ENCODE measurements around the gene THADA. TPM values are rescaled to one million over a fixed set of nuclear protein-coding genes. Genes with fewer than 3 reads are reported as not detected.

The THADA gene, protein sequence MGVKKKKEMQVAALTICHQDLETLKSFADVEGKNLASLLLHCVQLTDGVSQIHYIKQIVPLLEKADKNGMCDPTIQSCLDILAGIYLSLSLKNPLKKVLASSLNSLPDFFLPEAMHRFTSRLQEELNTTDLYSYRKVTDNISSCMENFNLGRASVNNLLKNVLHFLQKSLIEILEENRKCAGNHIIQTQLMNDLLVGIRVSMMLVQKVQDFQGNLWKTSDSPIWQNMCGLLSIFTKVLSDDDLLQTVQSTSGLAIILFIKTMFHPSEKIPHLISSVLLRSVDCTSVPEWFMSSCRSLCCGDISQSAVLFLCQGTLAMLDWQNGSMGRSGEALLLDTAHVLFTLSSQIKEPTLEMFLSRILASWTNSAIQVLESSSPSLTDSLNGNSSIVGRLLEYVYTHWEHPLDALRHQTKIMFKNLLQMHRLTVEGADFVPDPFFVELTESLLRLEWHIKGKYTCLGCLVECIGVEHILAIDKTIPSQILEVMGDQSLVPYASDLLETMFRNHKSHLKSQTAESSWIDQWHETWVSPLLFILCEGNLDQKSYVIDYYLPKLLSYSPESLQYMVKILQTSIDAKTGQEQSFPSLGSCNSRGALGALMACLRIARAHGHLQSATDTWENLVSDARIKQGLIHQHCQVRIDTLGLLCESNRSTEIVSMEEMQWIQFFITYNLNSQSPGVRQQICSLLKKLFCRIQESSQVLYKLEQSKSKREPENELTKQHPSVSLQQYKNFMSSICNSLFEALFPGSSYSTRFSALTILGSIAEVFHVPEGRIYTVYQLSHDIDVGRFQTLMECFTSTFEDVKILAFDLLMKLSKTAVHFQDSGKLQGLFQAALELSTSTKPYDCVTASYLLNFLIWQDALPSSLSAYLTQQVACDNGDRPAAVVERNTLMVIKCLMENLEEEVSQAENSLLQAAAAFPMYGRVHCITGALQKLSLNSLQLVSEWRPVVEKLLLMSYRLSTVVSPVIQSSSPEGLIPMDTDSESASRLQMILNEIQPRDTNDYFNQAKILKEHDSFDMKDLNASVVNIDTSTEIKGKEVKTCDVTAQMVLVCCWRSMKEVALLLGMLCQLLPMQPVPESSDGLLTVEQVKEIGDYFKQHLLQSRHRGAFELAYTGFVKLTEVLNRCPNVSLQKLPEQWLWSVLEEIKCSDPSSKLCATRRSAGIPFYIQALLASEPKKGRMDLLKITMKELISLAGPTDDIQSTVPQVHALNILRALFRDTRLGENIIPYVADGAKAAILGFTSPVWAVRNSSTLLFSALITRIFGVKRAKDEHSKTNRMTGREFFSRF (N-terminal part only)
- total RNA-seq, result 32.4 and 36.2 TPM in 2 replicates
- 9.2 and 15.4 TPM in 2 replicates for polyA plus RNA-seq
- polyA plus RNA-seq (2012), result 9.8 and 11.7 TPM in 2 replicates
- 84.3 and 118 TPM in 2 replicates for polyA minus RNA-seq (ENCODE audit: low replicate concordance)

DNA sequence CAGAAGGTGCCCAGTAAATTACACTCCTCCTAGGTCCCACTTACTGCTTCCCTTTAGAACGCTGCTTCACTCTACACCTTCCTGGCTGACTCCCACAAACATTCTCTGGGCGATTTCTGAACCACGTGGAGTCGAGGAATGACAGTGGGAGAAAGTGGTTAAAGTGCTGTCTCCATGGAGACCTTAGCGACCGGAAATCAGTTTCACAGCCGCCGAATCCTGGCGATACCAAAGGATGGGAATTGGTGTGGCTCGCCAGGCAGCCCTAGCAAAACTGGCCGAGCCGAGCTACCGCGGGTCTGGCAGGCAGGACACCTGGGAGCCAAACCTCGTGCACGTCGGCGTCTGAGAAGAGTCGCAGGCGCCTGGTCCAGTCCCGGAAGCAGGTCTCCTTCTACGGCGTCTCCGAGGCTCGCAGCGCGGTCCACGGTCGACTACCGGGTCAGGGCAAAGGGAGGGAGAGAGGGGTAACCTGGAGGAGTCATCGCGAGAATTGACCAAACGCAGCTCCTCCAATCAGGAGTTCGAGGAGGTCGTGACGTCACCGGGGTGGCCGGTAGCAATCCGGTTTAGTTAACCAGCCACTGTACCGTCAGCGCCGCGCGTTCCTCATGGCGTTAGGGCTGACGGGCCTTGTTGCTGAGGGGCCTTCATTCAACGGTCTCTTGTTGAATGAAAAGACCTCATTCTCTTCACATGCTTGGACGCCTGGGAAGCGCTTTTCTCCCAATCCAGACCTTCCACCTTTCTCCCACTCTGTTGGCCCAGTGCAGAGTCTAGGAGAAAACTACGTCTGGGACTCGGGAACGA is at the start of gene THADA:
THADA (minus strand) TSS at position 436 of the 810 bp plus-strand sequence. CDS start 3,646 bp downstream, outside the sequence.
- no peaks in the 10 kb centered on the region for H3K36me3 ChIP-seq (ENCODE audit: control insufficient read depth, insufficient read depth, low read length)
- H2AFZ ChIP-seq (ENCODE audit: low read length), result peak within 1 kb of the TSS; percentile 95
- H3K4me1 ChIP-seq (ENCODE audit: control insufficient read depth, extremely low read depth, insufficient read depth, low read length), result peaks cover 2% of the 10 kb centered on the region
- peak within 1 kb of the TSS; percentile 88 for H3K9ac ChIP-seq (ENCODE audit: insufficient read depth, low read length)
- peak within 1 kb of the TSS; percentile 94 for H3K27ac ChIP-seq (ENCODE audit: insufficient read depth, low read length)
- DNase-seq (ENCODE audit: low read depth in 2 of 2), result peak; percentile 99 to 100
- H3K27me3 ChIP-seq (ENCODE audit: control insufficient read depth, insufficient read depth, low read length), result no peaks in the 10 kb centered on the region
- no peaks in the 10 kb centered on the region for H3K9me3 ChIP-seq (ENCODE audit: control insufficient read depth, insufficient read depth, low read depth, low read length)
- H4K20me1 ChIP-seq (ENCODE audit: control insufficient read depth, extremely low read depth, insufficient read depth, low read length), result no peaks in the 10 kb centered on the region
- H3K4me3 ChIP-seq (replicated peaks in 1 of 4; ENCODE audit: control extremely low read depth in 1 of 4, insufficient read depth in 1 of 4, low read depth in 3 of 4, low read length in 4 of 4), result peak within 1 kb of the TSS; percentile 54 to 98 (median 87)
- peak within 1 kb of the TSS; percentile 94 for H3K4me2 ChIP-seq (ENCODE audit: extremely low read depth, insufficient read depth, low read length)
- H3K79me2 ChIP-seq (ENCODE audit: control insufficient read depth, insufficient read depth, low read length), result peaks cover 11% of the 10 kb centered on the region
- TF ChIP-seq, protein P1, sequence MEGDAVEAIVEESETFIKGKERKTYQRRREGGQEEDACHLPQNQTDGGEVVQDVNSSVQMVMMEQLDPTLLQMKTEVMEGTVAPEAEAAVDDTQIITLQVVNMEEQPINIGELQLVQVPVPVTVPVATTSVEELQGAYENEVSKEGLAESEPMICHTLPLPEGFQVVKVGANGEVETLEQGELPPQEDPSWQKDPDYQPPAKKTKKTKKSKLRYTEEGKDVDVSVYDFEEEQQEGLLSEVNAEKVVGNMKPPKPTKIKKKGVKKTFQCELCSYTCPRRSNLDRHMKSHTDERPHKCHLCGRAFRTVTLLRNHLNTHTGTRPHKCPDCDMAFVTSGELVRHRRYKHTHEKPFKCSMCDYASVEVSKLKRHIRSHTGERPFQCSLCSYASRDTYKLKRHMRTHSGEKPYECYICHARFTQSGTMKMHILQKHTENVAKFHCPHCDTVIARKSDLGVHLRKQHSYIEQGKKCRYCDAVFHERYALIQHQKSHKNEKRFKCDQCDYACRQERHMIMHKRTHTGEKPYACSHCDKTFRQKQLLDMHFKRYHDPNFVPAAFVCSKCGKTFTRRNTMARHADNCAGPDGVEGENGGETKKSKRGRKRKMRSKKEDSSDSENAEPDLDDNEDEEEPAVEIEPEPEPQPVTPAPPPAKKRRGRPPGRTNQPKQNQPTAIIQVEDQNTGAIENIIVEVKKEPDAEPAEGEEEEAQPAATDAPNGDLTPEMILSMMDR (conservative IDR thresholded peaks at IDR 0.05 in 1 of 2, IDR thresholded peaks at IDR 0.05 in 1 of 2; ENCODE audit: low read depth in 1 of 2, low read length in 2 of 2), result no peak
- TF ChIP-seq EZH2 (IDR thresholded peaks at IDR 0.05; ENCODE audit: low read length, missing control alignments), result no peak

DNA sequence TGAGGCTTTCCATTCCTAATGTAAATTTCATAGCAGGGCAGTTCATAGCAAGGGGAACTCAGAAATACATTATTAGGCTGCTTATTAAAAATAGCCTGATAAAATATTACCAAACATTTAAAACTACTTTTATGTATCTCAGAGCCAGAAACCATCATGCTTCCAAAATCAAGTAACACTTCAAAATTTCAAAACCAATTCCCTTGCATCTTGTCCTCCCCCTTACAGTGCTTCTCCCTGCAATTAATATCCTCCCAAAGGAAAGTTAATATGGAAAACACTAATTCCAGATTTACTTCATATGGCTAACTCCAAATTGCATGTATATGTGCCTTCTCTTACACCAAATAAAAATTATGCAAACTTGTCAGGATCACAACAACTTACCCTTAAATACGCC is 47.8 kb upstream of the THADA start:
- Histone ChIP-seq H3K9ac (ENCODE audit: insufficient read depth, low read length) (no peak overlapping the region), H3K4me1 (ENCODE audit: control insufficient read depth, extremely low read depth, insufficient read depth, low read length) (no peaks in the 10 kb centered on the region), H3K27me3 (ENCODE audit: control insufficient read depth, insufficient read depth, low read length) (no peaks in the 10 kb centered on the region), H3K27ac (ENCODE audit: insufficient read depth, low read length) (no peak overlapping the region), H3K9me3 (ENCODE audit: control insufficient read depth, insufficient read depth, low read depth, low read length) (no peaks in the 10 kb centered on the region), H3K4me2 (ENCODE audit: extremely low read depth, insufficient read depth, low read length) (no peak overlapping the region), H2AFZ (ENCODE audit: low read length) (no peak overlapping the region), H4K20me1 (ENCODE audit: control insufficient read depth, extremely low read depth, insufficient read depth, low read length) (no peaks in the 10 kb centered on the region), H3K4me3 (replicated peaks in 1 of 4; ENCODE audit: control extremely low read depth in 1 of 4, insufficient read depth in 1 of 4, low read depth in 3 of 4, low read length in 4 of 4) (no peak overlapping the region), H3K79me2 (ENCODE audit: control insufficient read depth, insufficient read depth, low read length) (no peaks in the 10 kb centered on the region), H3K36me3 (ENCODE audit: control insufficient read depth, insufficient read depth, low read length) (no peaks in the 10 kb centered on the region)
- DNase-seq (ENCODE audit: low read depth in 2 of 2), result peak in 1 of 2 donors; percentile 11
- TF ChIP-seq, protein P1 (conservative IDR thresholded peaks at IDR 0.05 in 1 of 2, IDR thresholded peaks at IDR 0.05 in 1 of 2; ENCODE audit: low read depth in 1 of 2, low read length in 2 of 2), result no peak
- TF ChIP-seq EZH2 (IDR thresholded peaks at IDR 0.05; ENCODE audit: low read length, missing control alignments), result no peak
